Sigmoid colon (tissue), 7 donors: ENCODE measurements around the gene MPC1. TPM values are rescaled to one million over a fixed set of nuclear protein-coding genes. Genes with fewer than 3 reads are reported as not detected.
"Not testable (repeated sequence)": the region's sequence is repeated elsewhere in the genome, so short reads cannot be mapped to it uniquely, and the experiment has no call there.

ENCODE experiments used
- DNase-seq: peaks from one replicate; pipeline ENCODE4 v3.0.0-alpha.2; 2019
- H3K27ac ChIP-seq, 4 donors: fragments of 200-600 bp; sonication (generic); one replicate each; pipeline ENCODE4 v1.5.1; 2016 to 2019; ENCODE audit warnings: mild to moderate bottlenecking in 1 of 4
- H3K27me3 ChIP-seq, 3 donors: fragments of 200-600 bp; sonication (generic); one replicate each; pipeline ENCODE4 v1.5.1; 2019; ENCODE audit warnings: mild to moderate bottlenecking in 1 of 3
- H3K36me3 ChIP-seq, 4 donors: fragments of 200-600 bp; sonication (generic); one replicate each; pipeline ENCODE4 v1.5.1; 2016 to 2019
- H3K4me1 ChIP-seq, 4 donors: fragments of 200-600 bp; sonication (generic); one replicate each; pipeline ENCODE4 v1.5.1; 2017 to 2019
- H3K4me3 ChIP-seq, 4 donors: fragments of 200-600 bp; sonication (generic); one replicate each; pipeline ENCODE4 v1.5.1; 2017 to 2019; ENCODE audit warnings: mild to moderate bottlenecking in 2 of 4, moderate library complexity in 1 of 4
- H3K9me3 ChIP-seq, 4 donors: fragments of 200-600 bp in 3 of 4; sonication (generic) in 3 of 4; one replicate each; pipeline versions ENCODE4 v1.5.1 to v1.6.1; 2013 to 2019
- CTCF ChIP-seq, 4 experiments: fragments of 450-650 bp in 3 of 4; fragments of 200-600 bp in 1 of 4; IDR thresholded peaks; one replicate each; pipeline ENCODE4 v1.5.1; 2016 to 2019; ENCODE audit warnings: antibody characterized with exemption in 4 of 4, mild to moderate bottlenecking in 3 of 4, moderate library complexity in 2 of 4
- EP300 ChIP-seq, 4 donors: sonication (generic); formaldehyde crosslinking; IDR thresholded peaks; one replicate each; pipeline ENCODE4 v1.6.1; 2017; ENCODE audit warnings: antibody characterized with exemption in 4 of 4
- POLR2A ChIP-seq, 2 donors: fragments of 450-650 bp; IDR thresholded peaks; one replicate each; pipeline ENCODE4 v1.6.1; 2016; ENCODE audit warnings: antibody characterized with exemption in 2 of 2, mild to moderate bottlenecking in 2 of 2, moderate library complexity in 2 of 2
- POLR2AphosphoS5 ChIP-seq, 4 donors: sonication (generic); formaldehyde crosslinking; IDR thresholded peaks; one replicate each; pipeline ENCODE4 v1.6.1; 2017; ENCODE audit warnings: antibody characterized with exemption in 4 of 4
- WGBS, 2 donors: extraction: QIAGEN DNeasy Blood & Tissue Kit; methylation state at CpG; one replicate each; pipeline ENCODE4 v1.1.7; 2013; 5-methylcytosine and 5-hydroxymethylcytosine counted together
- intact Hi-C: fragments of 100-400 bp; cut with DNase I; formaldehyde crosslinking; loops from one replicate; pipeline ENCODE4 v1.15.1; 2023
- polyA plus RNA-seq, 3 donors: library from polyadenylated mRNA; stranded (reverse); fragments of 200-250 nt; gene quantifications; one replicate each; pipeline ENCODE4 v1.2.3, GENCODE V29; 2013
- total RNA-seq, 4 donors: library from RNA; depleted of rRNA; stranded (reverse); fragments of >200 nt; gene quantifications; one replicate each; pipeline ENCODE4 v1.1.0, GENCODE V29; 2016
- donor health status: healthy with polysubstance abuse.
- donor health status: Bipolar disorder and iron deficiency.
- donor health status: healthy.

The MPC1 gene
- total and polyA plus RNA-seq, 7 donors = 52.9 to 310 (median 82.0) TPM

DNA sequence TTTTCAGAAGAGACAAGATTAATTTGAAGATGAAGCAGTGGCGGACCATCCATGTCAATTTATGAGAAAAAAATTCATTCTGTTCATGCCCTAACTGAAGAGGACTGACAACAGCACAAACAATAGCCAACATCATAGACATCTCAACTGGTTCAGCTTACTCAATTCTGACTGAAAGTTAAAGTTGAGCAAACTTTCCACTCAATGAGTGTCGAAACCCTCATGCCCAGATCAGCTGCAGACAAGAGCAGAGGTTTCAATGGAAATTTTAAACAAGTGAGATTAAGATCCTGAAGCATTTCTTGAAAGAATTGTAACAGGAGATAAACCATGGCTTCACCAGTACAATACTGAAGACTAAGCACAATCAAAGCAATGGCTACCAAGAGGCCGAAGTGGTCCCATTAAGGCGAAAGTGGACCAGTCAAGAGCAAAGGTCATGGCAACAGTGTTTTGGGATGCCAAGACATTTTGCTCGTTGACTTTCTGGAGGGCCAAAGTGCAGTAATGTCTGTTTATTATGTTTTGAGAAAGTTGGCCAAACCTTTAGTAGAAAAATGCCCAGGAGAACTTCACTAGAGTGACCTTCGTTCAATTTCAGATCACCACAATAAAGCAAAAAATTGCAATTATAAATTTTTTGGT, 34.3 kb downstream of the MPC1 start:
- no peaks in the 10 kb centered on the region for H3K36me3 ChIP-seq
- H3K4me3 ChIP-seq = no peak overlapping the region
- H3K9me3 ChIP-seq = peaks cover 0 to 4% (median 0%) of the 10 kb centered on the region in 4 donors
- DNase-seq = no peak
- H3K27ac ChIP-seq = no peak overlapping the region
- intact Hi-C loops = no loop called here
- H3K27me3 ChIP-seq = no peaks in the 10 kb centered on the region
- WGBS, 2 donors = 83 to 90% methylated on average over 6 of the region's 6 CpGs
- TF ChIP-seq POLR2AphosphoS5 (IDR thresholded peaks at IDR 0.05) (no peak), EP300 (IDR thresholded peaks at IDR 0.05) (no peak), POLR2A (IDR thresholded peaks at IDR 0.05) (no peak), CTCF (IDR thresholded peaks at IDR 0.05) (no peak)
- H3K4me1 ChIP-seq = peaks cover 0 to 3% (median 1%) of the 10 kb centered on the region in 4 donors

DNA sequence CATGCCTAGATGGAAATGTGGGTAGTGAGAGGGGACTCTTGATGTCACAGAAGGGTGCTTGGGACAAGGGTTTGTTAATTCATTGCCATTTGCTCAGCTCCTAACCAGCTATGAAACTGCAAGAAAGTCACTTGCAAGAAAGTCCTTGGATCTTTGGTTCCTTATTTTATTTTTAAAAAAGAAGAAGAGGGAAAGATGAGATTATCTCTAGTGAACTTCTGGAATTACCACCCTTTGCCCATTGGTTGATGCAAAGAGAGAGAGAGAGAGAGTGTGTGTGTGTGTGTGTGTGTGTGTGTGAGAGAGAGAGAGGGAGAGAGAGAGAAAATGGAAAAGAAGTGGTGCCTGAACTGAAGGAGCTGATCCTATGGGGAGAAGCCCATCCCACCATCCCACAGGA, 35.8 kb downstream of the MPC1 start:
- no peak for DNase-seq
- Histone ChIP-seq H3K9me3 (peaks cover 0 to 4% (median 0%) of the 10 kb centered on the region in 4 donors), H3K4me3 (no peak overlapping the region), H3K36me3 (no peaks in the 10 kb centered on the region), H3K27ac (no peak overlapping the region), H3K4me1 (peaks cover 0 to 10% (median 4%) of the 10 kb centered on the region in 4 donors), H3K27me3 (no peaks in the 10 kb centered on the region)
- no peak for TF ChIP-seq CTCF (IDR thresholded peaks at IDR 0.05)
- TF ChIP-seq EP300 (IDR thresholded peaks at IDR 0.05) = no peak
- TF ChIP-seq POLR2A (IDR thresholded peaks at IDR 0.05) = no peak
- TF ChIP-seq POLR2AphosphoS5 (IDR thresholded peaks at IDR 0.05) = no peak
- intact Hi-C loops = no loop called here

- Histone ChIP-seq H3K36me3 (no peaks in the 10 kb centered on the region), H3K4me1 (peaks cover 0 to 14% (median 8%) of the 10 kb centered on the region in 4 donors), H3K4me3 (no peak overlapping the region), H3K27me3 (no peaks in the 10 kb centered on the region), H3K9me3 (peaks cover 0 to 4% (median 0%) of the 10 kb centered on the region in 4 donors), H3K27ac (no peak overlapping the region)
- no peak for DNase-seq
- intact Hi-C loops = no loop called here
- TF ChIP-seq CTCF (IDR thresholded peaks at IDR 0.05) = no peak
- no peak for TF ChIP-seq POLR2AphosphoS5 (IDR thresholded peaks at IDR 0.05)
- no peak for TF ChIP-seq EP300 (IDR thresholded peaks at IDR 0.05)
- no peak for TF ChIP-seq POLR2A (IDR thresholded peaks at IDR 0.05)
- WGBS, 2 donors = 75 to 90% methylated on average over 3 of the region's 3 CpGs
Observed at GRCh38 chr6:166346449-166346848, 36.3 kb downstream of the MPC1 start.

DNA sequence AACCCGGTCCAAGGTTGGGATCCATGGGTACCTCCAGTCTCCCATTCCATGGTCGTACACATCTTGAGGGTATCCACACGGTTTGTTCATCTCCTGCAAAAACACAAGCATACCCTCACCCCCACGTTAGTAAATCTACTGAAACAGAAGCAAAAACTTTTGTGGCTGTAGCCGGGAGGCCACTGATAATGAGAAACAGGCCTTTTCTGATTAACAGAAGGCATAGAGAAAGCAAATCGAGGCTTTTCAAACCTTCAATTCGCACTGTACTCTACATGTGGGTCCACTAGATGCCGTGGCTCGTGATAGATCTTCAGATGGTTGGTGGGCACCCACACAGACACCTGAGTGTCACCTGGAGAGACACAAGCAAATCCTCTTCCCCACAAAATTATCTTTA, 37.1 kb downstream of the MPC1 start:
- H3K27ac ChIP-seq, H3K27me3 ChIP-seq, H3K36me3 ChIP-seq, intact Hi-C loops, DNase-seq, H3K9me3 ChIP-seq, H3K4me3 ChIP-seq: not testable (repeated sequence)
- H3K4me1 ChIP-seq = peaks cover 0 to 22% (median 16%) of the 10 kb centered on the region in 4 donors
- 91 to 92% methylated on average over 9 of the region's 9 CpGs for WGBS, 2 donors

- H3K4me3 ChIP-seq, H3K27ac ChIP-seq, H3K9me3 ChIP-seq, DNase-seq, H3K36me3 ChIP-seq, H3K27me3 ChIP-seq, intact Hi-C loops: not testable (repeated sequence)
- 80 to 88% methylated on average over 2 of the region's 2 CpGs for WGBS, 2 donors
- peaks cover 0 to 29% (median 23%) of the 10 kb centered on the region in 4 donors for H3K4me1 ChIP-seq
Observed at GRCh38 chr6:166344921-166345320, 37.8 kb downstream of the MPC1 start.

GRCh38 chr6:166344240-166344639, 38.5 kb downstream of the MPC1 start:
- Histone ChIP-seq H3K27ac (no peak overlapping the region), H3K36me3 (no peaks in the 10 kb centered on the region), H3K4me3 (no peak overlapping the region), H3K9me3 (no peaks in the 10 kb centered on the region), H3K27me3 (no peaks in the 10 kb centered on the region), H3K4me1 (peaks cover 0 to 36% (median 29%) of the 10 kb centered on the region in 4 donors)
- TF ChIP-seq POLR2AphosphoS5 (IDR thresholded peaks at IDR 0.05) (no peak), CTCF (IDR thresholded peaks at IDR 0.05) (no peak), EP300 (IDR thresholded peaks at IDR 0.05) (no peak), POLR2A (IDR thresholded peaks at IDR 0.05) (no peak)
- intact Hi-C loops = no loop called here
- WGBS, 2 donors = 97 to 98% methylated on average over 8 of the region's 8 CpGs
- no peak for DNase-seq
